Endothelial cell (in vitro differentiated cells): ENCODE data around the gene ZNF430. TPM values are rescaled to one million over a fixed set of nuclear protein-coding genes. Genes with fewer than 3 reads are reported as not detected.
A peak's percentile ranks its signal among the peaks of the same experiment; 100 is the strongest.

Source experiments
- DNase-seq: peaks from one replicate; pipeline ENCODE4 v3.0.0; 2021; ENCODE audit warnings: low spot score
- H3K27ac Mint-ChIP-seq: one replicate; pipeline ENCODE4 v1.8.0; 2021; ENCODE audit warnings: mixed read lengths, inconsistent platforms; ENCODE audit not compliant: unreplicated experiment
- H3K27me3 Mint-ChIP-seq: one replicate; pipeline ENCODE4 v1.8.0; 2021; ENCODE audit warnings: mild to moderate bottlenecking, moderate library complexity, mixed read lengths, inconsistent platforms; ENCODE audit not compliant: unreplicated experiment
- H3K36me3 Mint-ChIP-seq: one replicate; pipeline ENCODE4 v1.8.0; 2021; ENCODE audit warnings: mild to moderate bottlenecking, low read depth, mixed read lengths, inconsistent platforms; ENCODE audit not compliant: unreplicated experiment
- H3K4me1 Mint-ChIP-seq: one replicate; pipeline ENCODE4 v1.8.0; 2021; ENCODE audit warnings: mild to moderate bottlenecking, mixed read lengths, inconsistent platforms; ENCODE audit not compliant: unreplicated experiment
- H3K4me3 Mint-ChIP-seq: one replicate; pipeline ENCODE4 v1.8.0; 2021; ENCODE audit warnings: mild to moderate bottlenecking, mixed read lengths, inconsistent platforms; ENCODE audit not compliant: unreplicated experiment
- H3K9me3 Mint-ChIP-seq: one replicate; pipeline ENCODE4 v1.8.0; 2021; ENCODE audit warnings: mixed read lengths, inconsistent platforms; ENCODE audit not compliant: unreplicated experiment
- CTCF ChIP-seq: fragments of 200-600 bp; sonication (generic); IDR thresholded peaks from one replicate; pipeline ENCODE4 v1.5.0; 2021; ENCODE audit warnings: antibody characterized with exemption; ENCODE audit not compliant: unreplicated experiment
- total RNA-seq: library from RNA; stranded (reverse); fragmentation: NEBNext Ultra II Directional; extraction: Animal tissue kit (Norgen Biotek cat#: 25700); gene quantifications from one replicate; pipeline ENCODE4 v1.2.1, GENCODE V29; 2021; ENCODE audit not compliant: unreplicated experiment

Gene ZNF430
- total RNA-seq, 1 donor from 2014 or later, result 11.5 TPM

GRCh38 chr19:21092109-21092508, 71.7 kb downstream of the ZNF430 start:
- Mint-ChIP-seq H3K36me3 (peaks cover 14% of the 10 kb centered on the region), H3K4me3 (no peak overlapping the region), H3K27ac (peak overlapping the region; percentile 31), H3K27me3 (peaks cover 2% of the 10 kb centered on the region), H3K4me1 (peaks cover 5% of the 10 kb centered on the region), H3K9me3 (peaks cover 7% of the 10 kb centered on the region)
- no peak for TF ChIP-seq CTCF
- DNase-seq, result no peak

DNA sequence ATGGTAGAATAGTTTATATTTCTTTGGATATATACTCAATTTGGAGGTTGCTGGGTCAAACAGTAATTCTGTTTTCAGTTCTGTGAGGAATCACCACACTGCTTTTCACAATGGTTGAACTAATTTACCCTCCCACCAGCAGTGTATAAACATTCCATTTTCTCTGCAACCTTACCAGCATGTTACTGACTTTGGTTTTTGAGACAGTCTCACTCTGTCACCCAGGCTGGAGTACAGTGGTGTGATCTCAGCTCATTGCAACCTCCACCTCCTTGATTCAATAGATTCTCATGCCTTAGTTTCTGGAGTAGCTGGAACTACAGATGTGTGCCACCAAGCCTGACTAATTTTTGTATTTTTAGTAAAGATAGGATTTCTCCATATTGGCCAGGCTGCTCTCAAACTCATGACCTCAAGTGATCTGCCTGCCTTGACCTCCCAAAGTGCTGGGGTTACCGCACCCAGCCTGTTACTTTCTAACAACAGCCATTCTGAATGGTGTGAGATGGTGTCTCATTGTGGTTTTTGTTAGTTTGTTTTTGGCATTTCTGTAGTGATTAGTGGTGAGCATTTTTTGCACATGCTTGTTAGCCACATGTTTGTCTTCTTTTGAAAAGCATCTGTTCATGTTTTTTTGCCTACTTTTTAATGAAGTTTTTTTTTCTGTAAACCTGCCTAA, 74.0 kb downstream of the ZNF430 start:
- Mint-ChIP-seq H3K36me3 (peaks cover 14% of the 10 kb centered on the region), H3K27ac (no peak overlapping the region), H3K9me3 (peaks cover 7% of the 10 kb centered on the region), H3K27me3 (peaks cover 3% of the 10 kb centered on the region), H3K4me3 (no peak overlapping the region), H3K4me1 (peaks cover 5% of the 10 kb centered on the region)
- TF ChIP-seq CTCF, result no peak
- DNase-seq, result no peak

- H3K4me1 Mint-ChIP-seq, result no peaks in the 10 kb centered on the region
- no peak overlapping the region for H3K27ac Mint-ChIP-seq
- peaks cover 7% of the 10 kb centered on the region for H3K9me3 Mint-ChIP-seq
- no peak for TF ChIP-seq CTCF
- no peak overlapping the region for H3K4me3 Mint-ChIP-seq
- H3K27me3 Mint-ChIP-seq, result peaks cover 2% of the 10 kb centered on the region
- peaks cover 8% of the 10 kb centered on the region for H3K36me3 Mint-ChIP-seq
- no peak for DNase-seq
These were observed 77.8 kb downstream of the ZNF430 start for GRCh38 chr19:21098291-21098690.

- no peak for DNase-seq
- Mint-ChIP-seq H3K4me3 (no peak overlapping the region), H3K36me3 (no peaks in the 10 kb centered on the region), H3K9me3 (no peaks in the 10 kb centered on the region), H3K27me3 (peaks cover 2% of the 10 kb centered on the region), H3K4me1 (no peaks in the 10 kb centered on the region), H3K27ac (no peak overlapping the region)
- no peak for TF ChIP-seq CTCF
These were observed 81.2 kb downstream of the ZNF430 start for GRCh38 chr19:21101521-21102242.

DNA sequence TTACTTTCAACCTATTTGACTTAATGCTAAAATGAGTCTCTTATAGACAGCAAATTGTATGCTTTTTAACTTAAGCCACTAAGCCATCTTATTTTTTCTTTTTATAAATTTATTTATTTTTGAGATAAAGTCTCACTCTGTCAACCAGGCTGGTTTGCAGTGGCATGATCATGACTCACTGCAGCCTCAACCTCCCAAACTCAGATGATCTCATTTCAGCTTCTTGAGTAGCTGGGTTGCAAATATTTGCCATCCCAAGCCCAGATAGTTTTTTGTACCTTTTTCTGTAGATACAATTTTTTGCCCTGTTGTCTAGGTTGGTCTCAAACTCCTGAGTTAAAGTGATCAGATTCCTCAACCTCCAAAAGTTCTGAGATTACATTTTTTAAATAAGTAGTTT, 88.7 kb downstream of the ZNF430 start:
- no peak overlapping the region for H3K27ac Mint-ChIP-seq
- H3K4me1 Mint-ChIP-seq, result no peaks in the 10 kb centered on the region
- no peak overlapping the region for H3K4me3 Mint-ChIP-seq
- peaks cover 8% of the 10 kb centered on the region for H3K27me3 Mint-ChIP-seq
- TF ChIP-seq CTCF, result no peak
- H3K9me3 Mint-ChIP-seq, result no peaks in the 10 kb centered on the region
- DNase-seq, result no peak
- H3K36me3 Mint-ChIP-seq, result peaks cover 5% of the 10 kb centered on the region
